ENCODE results near the gene SDK1.

GRCh38 chr7:3606436-3606835, 305.4 kb downstream of the SDK1 start:
- TF ChIP-seq CTCF (IDR thresholded peaks at IDR 0.05) (no peak), SP1 (CRISPR knock-in tag; conservative IDR thresholded peaks at IDR 0.05) (no peak), KAT7 (CRISPR knock-in tag; IDR thresholded peaks at IDR 0.05; ENCODE audit: borderline replicate concordance) (no peak)
- TF ChIP-seq, protein P1, sequence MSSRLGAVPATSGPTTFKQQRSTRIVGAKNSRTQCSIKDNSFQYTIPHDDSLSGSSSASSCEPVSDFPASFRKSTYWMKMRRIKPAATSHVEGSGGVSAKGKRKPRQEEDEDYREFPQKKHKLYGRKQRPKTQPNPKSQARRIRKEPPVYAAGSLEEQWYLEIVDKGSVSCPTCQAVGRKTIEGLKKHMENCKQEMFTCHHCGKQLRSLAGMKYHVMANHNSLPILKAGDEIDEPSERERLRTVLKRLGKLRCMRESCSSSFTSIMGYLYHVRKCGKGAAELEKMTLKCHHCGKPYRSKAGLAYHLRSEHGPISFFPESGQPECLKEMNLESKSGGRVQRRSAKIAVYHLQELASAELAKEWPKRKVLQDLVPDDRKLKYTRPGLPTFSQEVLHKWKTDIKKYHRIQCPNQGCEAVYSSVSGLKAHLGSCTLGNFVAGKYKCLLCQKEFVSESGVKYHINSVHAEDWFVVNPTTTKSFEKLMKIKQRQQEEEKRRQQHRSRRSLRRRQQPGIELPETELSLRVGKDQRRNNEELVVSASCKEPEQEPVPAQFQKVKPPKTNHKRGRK (CRISPR knock-in tag; IDR thresholded peaks at IDR 0.05; ENCODE audit: borderline replicate concordance), result no peak

Data from WTC11 (cell line).